ENCODE measurements around the gene PRR5L.
A peak's percentile ranks its signal among the peaks of the same experiment; 100 is the strongest.

Gene PRR5L

DNA sequence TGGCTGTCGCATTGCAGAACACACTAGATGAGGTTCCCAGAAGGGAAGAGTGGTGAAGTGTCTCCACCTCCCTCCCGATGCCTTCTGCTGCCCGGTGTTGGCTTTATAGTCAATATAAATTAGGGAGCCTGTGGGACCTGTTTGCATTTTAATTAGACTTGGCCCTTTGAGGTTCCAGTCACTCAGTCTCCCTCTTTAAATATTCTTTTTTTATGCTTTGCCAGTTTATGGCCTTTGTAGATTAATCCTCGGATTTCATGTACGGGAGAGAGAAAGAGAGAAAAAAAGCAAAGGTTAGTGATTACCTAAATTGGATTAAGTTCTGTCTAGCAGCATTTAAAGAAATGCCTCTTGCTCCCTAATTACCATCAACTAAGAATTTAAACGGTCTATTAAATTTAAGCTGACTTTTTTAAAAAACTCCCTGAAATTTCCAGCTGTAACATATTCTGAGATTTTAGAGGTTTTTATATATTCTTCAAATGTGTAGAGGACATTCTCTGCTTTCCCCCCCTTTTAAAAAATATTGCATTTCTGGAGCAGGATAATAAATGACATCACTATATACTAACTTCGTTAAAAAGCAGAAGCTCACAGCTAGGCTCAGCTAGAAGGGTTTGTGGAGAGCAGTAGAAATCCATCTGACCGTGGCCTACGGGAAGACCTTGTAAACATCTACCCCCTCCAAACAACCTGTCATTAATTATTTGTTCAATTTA is 84.4 kb downstream of the PRR5L start:
- no peak for DNase-seq

DNA sequence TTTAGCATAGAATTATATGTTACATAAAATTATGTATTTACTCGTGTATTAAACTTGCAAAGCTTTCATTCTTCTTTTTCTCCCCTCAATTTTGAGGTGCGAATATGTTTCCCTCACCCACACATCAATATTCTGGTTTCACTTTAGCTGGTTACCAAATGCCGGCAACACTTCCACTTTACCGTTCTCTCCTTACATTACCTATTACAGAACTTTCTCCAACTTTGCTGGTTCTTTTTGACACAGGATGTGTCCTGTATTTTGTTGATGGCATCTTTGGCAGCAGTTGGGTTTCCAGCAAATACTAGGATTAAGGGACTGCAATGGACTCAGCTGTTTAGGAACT is 84.9 kb downstream of the PRR5L start:
- DNase-seq = peak; percentile 46

DNA sequence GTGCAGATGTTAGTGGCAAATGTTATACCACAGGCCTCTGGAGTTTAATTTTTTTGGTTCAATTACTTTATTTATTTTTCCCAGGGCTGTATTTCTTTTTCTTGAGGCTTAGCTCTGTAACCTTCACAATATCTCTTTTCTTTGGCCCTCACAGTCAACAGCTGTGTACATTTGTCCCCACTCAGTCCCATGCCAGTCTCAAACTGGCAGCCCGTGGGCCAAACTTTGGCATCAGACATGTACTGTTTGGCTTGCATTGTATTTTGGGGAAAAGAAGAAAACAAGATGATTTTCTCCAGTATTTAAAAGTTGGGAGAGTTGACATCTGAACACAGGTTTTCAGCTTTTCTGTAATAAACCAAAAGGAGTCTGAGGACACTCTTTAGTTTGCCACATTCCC is 87.1 kb downstream of the PRR5L start:
- DNase-seq = no peak

- DNase-seq = peak; percentile 52
Measured at GRCh38 chr11:36385121-36385970, 89.3 kb downstream of the PRR5L start.

- DNase-seq = no peak
Measured at GRCh38 chr11:36386411-36386810, 90.3 kb downstream of the PRR5L start.

GRCh38 chr11:36388071-36388470 is 92.0 kb downstream of the PRR5L start:
- no peak for DNase-seq

DNA sequence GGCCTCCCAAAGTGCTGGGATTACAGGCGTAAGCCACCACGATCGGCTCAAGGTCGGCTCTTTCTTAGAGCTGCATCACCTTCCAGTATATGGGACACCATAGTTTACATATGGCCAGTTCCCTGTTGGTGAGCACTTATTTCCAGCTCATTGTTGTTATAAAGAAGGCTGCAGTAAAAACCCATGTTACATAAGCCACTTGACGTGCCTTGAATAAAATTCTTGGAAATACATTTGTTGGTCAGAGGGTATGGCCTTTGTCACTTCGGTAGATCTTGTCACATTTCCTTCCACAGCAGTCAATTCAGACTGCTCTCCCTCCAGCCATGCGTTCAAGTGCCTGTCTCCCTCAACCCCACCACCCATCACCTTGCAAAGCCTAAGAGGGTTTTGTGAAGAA is 92.9 kb downstream of the PRR5L start:
- DNase-seq = no peak

DNA sequence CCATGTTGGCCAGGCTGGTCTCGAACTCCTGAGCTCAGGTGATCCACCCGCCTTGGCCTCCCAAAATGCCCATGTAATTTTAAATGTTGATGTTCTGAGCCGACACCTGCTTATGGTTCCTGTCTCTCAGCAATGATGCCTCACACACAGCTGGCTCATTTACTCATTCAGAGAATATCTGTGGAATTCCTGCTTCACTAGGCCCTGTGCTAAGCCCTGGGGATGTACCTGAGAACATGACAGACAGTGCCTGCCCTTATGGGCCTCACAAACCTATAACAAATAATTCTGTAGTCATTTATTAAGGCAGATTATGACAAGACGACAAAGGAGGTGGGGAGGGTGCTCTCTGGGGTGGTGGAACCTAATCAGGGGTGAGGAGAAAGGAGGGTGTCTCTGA is 93.7 kb downstream of the PRR5L start:
- DNase-seq = no peak

GRCh38 chr11:36390963-36391471 is 94.9 kb downstream of the PRR5L start:
- no peak for DNase-seq

GRCh38 chr11:36392196-36392595 is 96.1 kb downstream of the PRR5L start:
- DNase-seq = no peak

DNA sequence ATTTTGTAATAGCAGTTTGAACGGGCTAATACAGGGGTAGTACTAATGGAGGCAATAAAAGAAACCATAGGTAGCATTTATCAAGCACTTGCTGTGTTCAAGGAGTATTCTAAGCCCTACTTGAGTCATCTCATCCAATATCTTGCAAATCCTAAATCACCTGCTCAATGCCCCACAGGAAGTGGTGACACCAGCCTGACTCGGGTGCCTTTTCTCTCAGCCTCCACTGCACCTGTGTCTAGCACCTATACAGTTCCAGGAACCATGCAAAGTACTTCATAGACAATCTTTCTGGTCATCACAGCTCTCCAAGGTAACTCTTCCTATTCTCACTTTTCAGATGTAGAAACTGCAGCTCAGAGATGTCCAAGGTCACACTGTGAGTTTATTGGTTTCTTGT is 98.0 kb downstream of the PRR5L start:
- peak; percentile 31 for DNase-seq

GRCh38 chr11:36394926-36395325 is 98.8 kb downstream of the PRR5L start:
- no peak for DNase-seq

DNA sequence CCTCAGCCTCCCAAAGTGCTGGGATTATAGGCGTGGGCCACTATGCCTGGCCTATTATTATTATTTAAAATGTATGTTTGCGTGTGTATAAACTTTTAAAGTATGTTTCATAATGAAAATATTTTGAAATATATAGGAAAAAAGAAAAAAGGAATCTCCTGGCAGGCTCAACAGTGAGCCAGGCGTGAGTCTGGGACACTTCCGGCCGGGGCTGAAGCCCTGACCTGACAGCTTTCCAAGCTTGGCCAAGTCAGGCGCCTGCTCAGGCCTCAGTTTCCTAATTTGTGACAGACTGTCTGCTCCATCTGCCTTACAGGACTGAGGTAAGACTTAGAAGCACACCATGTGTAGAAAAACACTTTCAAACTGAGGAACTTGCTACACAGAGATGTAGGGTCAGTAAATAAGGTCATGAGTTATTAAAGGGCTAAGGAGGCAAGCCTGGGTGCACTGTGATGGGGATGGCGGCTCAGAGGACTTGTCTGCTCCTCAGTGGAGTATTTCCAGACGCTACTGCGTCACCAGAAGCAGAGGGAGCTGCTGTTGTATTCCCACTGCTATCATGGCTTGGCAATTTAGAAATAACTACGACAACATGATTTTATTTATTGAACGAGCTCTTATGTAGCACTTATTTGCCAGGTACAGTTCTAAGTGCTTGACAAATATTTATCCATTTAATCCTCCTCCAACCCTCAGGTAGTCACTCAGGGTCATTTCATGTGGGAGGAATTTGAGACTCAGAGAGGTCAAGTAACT is 100.1 kb downstream of the PRR5L start:
- no peak for DNase-seq

DNA sequence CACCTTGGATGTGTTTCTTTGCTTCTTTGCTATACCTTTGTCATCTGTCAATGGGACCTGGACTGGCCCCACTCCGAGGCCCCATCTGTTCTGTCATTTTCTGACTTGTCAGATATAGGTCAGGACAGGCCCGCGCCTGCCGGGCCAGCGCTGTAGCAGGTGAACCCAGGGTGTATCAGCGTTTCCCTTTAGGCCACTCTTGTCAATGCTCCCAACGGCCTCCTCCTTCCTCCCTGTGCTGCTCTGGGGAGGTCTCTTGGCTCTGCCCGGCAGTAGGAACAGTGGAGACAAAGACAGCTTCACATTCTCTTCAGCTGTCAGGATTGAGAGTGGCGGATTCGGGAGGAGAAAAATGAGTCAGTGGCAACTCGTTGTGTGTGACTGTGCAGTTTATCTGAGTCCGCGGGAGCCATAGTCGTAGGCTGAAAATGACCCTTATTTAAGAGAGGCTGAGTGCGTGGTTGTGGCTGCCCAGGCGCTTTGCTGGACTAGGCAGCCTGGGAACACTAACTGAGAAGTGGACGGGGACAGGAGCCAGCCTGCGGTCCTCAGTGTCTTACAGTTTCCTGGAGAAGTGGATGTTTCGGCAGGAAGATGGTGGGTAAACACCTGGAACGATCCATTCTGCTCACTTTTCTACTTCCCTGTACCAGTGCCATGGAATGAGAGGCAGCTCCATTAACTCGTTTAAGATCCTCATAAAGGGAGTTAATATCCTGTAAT is 102.3 kb downstream of the PRR5L start:
- no peak for DNase-seq

- DNase-seq = no peak
Measured at GRCh38 chr11:36399236-36399635, 103.1 kb downstream of the PRR5L start.

- DNase-seq = no peak
Measured at GRCh38 chr11:36399745-36400144, 103.7 kb downstream of the PRR5L start.

- no peak for DNase-seq
Measured at GRCh38 chr11:36400766-36401455, 104.8 kb downstream of the PRR5L start.

DNA sequence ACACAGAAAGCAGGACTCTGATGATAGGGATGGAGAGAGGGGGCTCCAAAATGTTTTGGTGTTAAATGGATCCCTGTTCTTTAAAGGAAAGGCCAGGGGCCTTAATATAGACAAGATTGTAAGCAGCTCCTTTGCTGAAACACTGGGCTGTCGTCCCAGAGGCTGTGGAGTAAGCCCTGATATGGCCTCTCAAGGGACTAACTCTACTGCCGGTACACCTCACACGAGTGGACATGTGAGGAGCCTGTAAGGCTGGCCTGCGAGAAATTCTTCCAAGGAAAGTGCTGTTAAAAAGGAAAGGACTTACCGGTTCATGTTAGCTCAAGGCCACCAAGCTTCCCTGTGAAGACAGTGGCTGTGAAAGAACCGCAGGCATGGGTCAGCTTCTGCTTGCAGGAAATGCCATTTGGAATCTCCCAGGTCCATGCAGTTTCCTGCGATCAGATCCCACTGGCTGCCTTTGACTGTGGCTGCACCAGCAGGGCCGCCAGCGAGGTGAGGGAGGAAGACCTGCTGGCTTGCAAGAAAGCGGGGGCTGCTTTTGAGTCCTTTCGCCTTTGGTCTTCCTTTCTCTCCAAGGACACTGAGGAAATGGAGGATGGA is 106.6 kb downstream of the PRR5L start:
- no peak for DNase-seq

GRCh38 chr11:36403661-36404060 is 107.6 kb downstream of the PRR5L start:
- DNase-seq = no peak

GRCh38 chr11:36404831-36405230 is 108.7 kb downstream of the PRR5L start:
- no peak for DNase-seq

DNA sequence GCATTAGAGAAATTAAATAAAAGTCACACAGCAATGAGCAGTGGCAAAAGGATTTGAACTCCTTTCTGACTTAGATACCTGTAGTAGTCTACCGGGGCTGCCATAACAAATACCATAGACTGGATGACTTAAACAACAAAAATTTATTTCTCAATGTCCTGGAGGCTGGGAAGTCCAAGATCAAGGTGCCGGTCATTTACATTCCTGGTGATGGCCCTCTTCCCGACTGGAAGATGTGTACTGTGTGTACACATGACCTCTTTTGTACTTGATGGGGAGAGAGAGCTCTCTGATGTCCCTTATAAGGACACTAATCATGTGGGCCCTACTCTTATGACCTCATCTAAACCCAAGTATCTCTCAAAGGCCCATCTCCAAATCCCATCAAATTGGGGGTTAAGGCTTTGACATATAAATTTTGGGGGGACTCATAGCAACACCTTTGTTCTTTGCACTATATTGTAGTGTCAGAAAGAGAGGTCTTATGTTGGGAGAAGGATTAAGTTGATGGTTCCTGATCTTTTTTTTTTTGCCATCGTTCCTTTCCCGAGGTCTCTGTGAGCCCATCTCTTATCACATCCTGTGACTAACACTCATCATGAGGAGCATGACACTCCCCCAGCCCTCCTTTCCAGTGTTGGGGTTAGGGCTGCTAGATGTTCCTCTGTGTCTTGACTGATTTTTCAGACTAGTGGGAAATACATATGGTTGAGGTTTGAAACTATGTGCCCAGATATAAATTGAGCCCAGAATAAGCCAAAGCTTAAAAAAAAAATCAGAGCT is 109.7 kb downstream of the PRR5L start:
- no peak for DNase-seq

Measured in CD4-positive, alpha-beta T cell treated with Interleukin-17A for 1 hour (primary cell).